GM21529 (cell line): Measurements from ENCODE around the gene TRAF5.
A peak's percentile ranks its signal among the peaks of the same experiment; 100 is the strongest.
"Not testable (repeated sequence)": the region's sequence is repeated elsewhere in the genome, so short reads cannot be mapped to it uniquely, and the experiment has no call there.

Experiments
- ATAC-seq: cut with Tn5 transposase; IDR thresholded peaks from one replicate; pipeline ENCODE4 v1.9.1; 2021; ENCODE audit not compliant: unreplicated experiment

The TRAF5 gene

DNA sequence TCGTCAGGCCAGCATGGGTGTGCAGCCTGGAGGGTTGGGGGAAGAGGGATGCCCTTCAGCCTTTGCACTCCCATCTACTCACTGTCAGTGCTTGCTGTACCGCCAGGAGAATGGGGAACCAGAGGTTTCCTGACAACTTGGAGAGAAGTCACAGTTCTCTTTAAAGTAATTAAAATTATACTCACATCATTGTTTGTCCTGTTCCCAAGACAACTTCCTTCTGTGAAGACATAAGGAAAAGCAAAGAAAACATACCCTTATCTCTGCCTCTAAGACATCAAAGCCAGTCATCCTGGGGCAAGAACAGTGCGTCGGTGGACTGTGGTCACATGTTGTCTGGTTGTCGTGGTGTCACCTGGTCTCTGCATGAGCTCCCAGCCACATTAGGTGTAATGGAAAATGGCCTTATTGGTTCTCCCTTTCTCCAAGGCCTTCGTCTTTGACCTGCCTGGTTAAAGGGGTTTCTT lies 17.6 kb downstream of the TRAF5 start:
- no peak for ATAC-seq

- no peak for ATAC-seq
Observed at GRCh38 chr1:211345719-211346118, 19.1 kb downstream of the TRAF5 start.

DNA sequence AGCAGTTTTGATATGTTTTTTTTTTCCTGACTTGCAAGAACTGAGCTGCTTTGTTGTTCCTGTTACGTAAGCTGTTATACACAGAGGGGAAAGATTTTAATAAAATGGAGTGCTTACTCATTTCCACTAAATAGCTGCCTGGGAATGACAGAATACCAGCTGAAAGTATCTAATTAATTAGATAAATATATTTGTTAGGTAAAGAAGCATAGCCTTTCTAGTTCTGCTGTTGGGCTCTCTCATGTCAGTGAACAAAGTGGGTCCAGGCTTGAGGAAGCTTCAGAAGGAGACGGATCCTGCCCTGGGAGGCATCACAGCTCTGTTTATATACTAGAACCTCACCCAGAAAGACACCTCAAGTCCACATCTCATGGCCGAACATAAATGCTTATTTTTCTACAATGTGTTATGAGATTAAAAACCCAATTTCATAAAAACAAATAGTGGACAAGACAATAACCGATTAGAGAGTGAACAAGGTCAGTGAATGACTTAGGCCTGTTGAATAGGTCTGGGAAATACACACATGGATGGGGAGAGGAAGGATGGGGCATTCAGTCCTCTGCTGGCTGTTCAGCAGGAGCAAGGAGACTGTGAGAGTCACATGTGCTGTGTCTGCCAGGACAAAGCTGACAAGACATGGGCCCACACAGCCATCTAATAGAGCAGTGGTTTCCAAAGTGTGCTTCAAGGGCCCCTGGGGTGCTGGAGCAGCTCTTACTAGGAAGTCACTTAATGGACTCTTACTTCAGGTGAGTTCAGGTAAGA lies 20.6 kb downstream of the TRAF5 start:
- ATAC-seq = no peak

- no peak for ATAC-seq
Observed at GRCh38 chr1:211348547-211348946, 21.9 kb downstream of the TRAF5 start.

- no peak for ATAC-seq
Observed at GRCh38 chr1:211349741-211350140, 23.1 kb downstream of the TRAF5 start.

- ATAC-seq = not testable (repeated sequence)
Observed at GRCh38 chr1:211352055-211352454, 25.4 kb downstream of the TRAF5 start.

DNA sequence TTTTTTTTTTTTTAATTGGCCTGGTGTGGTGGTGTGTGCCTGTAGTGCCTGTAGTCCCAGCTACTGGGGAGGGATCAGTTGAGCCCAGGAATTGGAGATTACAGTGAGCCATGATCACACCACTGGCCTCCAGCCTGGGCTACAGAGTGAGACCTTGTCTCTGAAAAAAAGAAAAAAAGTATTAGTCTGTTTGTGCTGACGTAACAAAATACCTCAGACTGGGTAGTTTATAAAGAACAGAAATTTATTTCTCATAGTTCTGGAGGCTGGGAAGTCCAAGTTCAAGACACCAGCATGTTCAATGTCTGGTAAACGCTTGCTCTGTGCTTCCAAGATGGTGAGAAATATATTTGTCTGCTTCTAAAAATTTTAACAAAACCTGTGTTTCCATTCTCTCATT lies 25.8 kb downstream of the TRAF5 start:
- no peak for ATAC-seq

- ATAC-seq = peak; percentile 89
Observed at GRCh38 chr1:211352985-211353515, 26.4 kb downstream of the TRAF5 start.

- ATAC-seq = no peak
Observed at GRCh38 chr1:211353562-211354212, 27.1 kb downstream of the TRAF5 start.

GRCh38 chr1:211355873-211356272 lies 29.2 kb downstream of the TRAF5 start:
- no peak for ATAC-seq

- no peak for ATAC-seq
Observed at GRCh38 chr1:211356723-211357407, 30.2 kb downstream of the TRAF5 start.

- no peak for ATAC-seq
Observed at GRCh38 chr1:211358685-211359084, 32.1 kb downstream of the TRAF5 start.

DNA sequence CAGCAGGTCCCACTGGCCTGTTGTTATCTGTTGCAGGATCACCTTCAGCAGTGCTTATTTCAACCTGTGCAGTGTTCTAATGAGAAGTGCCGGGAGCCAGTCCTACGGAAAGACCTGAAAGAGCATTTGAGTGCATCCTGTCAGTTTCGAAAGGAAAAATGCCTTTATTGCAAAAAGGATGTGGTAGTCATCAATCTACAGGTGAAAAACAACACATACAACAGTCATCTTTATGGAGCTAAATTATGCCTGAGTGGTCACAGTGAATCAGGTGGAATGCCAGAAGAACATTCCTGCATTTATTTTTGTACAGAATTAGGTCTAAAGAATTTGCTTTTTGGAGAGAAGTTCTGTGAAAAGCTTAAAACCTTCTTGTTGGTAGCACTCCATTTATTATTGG lies 33.2 kb downstream of the TRAF5 start:
- no peak for ATAC-seq

GRCh38 chr1:211361202-211361601 lies 34.6 kb downstream of the TRAF5 start:
- no peak for ATAC-seq

GRCh38 chr1:211369640-211370039 lies 43.0 kb downstream of the TRAF5 start:
- ATAC-seq = no peak

GRCh38 chr1:211370669-211371068 lies 44.0 kb downstream of the TRAF5 start:
- no peak for ATAC-seq

DNA sequence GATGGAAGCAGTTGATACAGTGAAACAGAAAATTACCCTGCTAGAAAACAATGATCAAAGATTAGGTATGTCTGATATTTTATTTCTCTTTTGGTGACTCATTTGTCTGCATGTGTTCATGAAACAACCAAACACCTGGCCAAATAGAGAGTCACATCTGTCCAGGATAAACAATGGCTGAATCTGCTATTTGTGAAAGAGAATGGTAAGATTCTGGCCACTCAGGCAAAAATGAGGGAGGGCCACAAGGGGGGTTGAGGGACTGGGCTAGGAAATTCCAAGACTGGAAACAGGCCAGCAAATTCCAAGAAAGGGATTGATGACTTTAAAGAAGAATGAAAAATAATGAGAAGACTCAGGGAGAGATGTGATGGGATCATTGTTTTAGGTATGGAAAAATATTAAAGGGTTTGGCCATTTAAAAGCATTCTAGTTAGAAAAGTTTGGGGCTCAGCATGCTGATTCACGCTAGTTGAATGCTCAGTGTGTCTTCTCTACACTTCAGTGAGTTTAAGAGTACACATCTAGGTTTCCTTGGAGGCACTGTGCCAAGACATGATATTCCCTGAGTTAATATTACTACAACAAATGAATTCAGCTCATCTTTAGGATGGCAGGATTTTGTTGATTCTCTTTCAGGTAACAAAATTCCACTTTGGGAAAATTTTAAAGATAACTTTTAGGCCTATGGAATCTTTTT lies 44.9 kb downstream of the TRAF5 start:
- ATAC-seq = no peak

DNA sequence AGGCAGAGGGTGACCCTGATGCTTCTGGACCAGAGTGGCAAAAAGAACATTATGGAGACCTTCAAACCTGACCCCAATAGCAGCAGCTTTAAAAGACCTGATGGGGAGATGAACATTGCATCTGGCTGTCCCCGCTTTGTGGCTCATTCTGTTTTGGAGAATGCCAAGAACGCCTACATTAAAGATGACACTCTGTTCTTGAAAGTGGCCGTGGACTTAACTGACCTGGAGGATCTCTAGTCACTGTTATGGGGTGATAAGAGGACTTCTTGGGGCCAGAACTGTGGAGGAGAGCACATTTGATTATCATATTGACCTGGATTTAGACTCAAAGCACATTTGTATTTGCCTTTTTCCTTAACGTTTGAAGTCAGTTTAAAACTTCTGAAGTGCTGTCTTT lies 45.8 kb downstream of the TRAF5 start:
- no peak for ATAC-seq

DNA sequence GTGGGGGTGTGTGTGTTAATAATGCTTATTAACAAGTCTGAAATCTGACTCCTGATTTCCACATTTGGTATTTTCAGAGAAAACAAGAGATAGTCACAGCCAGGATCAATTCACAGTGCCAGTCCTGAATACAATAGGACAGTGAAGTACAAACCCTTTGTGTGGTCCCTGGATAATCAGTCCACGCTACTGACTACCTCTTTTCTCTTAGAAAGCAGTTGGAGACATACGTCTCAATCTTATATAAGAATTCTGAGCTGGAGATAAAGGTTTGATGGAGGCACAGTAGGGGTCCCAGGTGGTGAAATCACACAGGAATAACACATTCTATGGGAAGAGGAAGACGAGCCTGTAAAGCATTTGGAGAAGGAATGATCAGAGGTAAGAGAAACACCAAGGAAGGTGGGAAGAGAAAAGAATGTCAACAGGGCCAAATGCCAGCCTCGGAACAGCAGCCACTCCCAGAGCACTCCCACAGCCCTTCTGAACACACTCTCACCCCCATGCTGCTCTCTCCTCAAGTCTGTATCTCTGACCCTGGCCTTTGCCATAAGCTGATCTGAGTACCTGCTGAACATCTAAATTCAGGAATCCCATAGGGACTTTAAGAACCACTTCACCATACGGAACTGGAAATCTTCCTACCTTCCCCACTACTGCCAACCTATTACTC lies 48.6 kb downstream of the TRAF5 start:
- no peak for ATAC-seq

DNA sequence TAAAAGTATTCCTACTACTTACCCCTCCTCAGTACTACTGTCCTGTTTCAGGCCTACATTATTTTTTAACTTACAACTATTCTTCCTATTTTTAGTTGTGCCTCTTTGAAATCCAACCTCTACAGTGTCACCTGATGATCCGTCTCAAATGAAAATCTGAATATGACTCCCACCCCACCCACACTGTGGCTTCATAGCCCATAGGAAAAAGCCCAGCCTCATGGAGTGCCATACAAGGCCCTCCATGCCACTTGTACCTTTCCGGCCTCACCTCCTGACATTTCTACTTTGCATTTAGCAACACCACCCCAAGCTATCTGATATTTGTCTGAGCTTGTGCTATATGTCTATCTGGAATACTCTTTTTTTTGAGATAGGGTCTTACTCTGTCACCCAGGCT lies 49.3 kb downstream of the TRAF5 start:
- no peak for ATAC-seq
